ENCODE data around the gene UTP4.
"Not testable (repeated sequence)": the region's sequence is repeated elsewhere in the genome, so short reads cannot be mapped to it uniquely, and the experiment has no call there.

UTP4 gene

DNA sequence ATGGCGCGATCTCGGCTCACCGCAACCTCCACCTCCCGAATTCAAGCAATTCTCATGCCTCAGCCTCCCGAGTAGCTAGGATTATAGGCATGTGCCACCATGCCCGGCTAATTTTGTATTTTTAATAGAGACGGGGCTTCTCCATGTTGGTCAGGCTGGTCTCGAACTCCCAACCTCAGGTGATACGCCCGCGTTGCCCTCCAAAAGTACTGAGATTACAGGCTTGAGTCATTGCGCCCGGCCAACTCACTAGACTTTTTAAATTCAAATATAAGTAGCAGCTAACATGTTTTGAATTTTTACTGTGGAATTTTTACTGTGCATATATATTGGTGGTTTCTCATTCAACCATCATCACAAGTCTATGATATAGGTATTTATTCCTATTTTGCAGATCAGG, 7.5 kb upstream of the UTP4 start:
- H3K4me3 ChIP-seq (ENCODE audit: low read length); DNase-seq (ENCODE audit: low read depth, low spot score): not testable (repeated sequence)

DNA sequence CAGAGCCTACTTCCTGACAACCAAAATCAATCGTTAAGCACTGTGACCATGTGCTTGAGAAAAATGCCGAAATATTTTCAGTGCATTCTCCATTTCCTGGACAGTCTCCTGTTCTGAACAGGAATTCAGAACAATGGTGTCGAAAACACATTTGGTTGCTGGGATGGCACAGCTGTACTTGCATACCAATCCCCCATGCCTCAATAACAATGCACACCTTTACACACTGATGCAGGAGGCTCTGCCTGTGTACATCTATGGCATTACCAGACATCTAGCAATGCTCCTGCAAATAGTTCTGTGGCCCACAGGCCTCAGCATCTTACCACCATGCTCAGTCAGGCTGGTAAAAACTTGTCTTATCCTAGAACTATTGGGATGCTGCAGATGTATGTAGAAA, 6.2 kb upstream of the UTP4 start:
- H3K4me3 ChIP-seq (ENCODE audit: low read length), result no peak overlapping the region
- no peak for DNase-seq (ENCODE audit: low read depth, low spot score)

DNA sequence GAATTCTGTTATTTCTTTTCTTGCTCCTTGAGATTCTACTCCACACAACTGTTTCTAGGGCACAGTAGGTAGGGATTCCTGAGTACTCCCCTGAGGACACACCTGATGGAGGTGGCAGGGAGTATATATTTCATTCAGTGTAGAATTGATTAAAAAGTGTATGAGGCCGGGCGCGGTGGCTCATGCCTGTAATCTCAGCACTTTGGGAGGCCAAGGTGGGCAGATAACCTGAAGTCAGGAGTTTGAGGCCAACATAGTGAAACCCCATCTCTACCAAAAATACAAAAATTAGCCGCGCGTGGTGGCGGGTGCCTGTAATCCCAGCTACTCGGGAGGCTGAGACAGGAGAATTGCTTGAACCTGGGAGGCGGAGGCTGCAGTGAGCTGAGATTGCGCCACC, 5.6 kb upstream of the UTP4 start:
- DNase-seq (ENCODE audit: low read depth, low spot score); H3K4me3 ChIP-seq (ENCODE audit: low read length): not testable (repeated sequence)

DNA sequence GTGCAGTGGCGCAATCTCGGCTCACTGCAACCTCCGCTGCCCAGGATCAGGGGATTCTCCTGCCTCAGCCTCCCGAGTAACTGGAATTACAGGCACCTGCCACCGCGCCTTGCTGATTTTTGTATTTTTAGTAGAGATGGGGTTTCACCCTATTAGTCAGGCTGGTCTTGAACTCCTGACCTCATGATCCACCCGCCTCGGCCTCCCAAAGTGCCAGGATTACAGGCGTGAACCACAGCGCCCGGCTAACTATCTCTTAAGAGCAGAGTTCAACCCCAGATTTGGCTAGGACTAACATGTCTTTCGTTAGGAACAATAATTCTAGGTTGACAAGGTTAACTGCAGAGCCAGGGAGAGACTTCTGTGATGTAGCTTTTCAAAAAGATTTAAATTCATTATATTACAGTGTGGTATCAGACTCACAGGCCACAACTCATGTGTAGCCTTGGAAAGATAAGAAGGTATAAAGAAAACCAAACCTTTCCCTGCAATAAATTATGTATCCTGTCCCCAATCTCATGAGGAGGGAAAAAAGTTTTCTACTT, 4.4 kb upstream of the UTP4 start:
- H3K4me3 ChIP-seq (ENCODE audit: low read length), result no peak overlapping the region
- no peak for DNase-seq (ENCODE audit: low read depth, low spot score)

GRCh38 chr16:69130461-69130860, 2.0 kb upstream of the UTP4 start:
- H3K4me3 ChIP-seq (ENCODE audit: low read length), result no peak overlapping the region

DNA sequence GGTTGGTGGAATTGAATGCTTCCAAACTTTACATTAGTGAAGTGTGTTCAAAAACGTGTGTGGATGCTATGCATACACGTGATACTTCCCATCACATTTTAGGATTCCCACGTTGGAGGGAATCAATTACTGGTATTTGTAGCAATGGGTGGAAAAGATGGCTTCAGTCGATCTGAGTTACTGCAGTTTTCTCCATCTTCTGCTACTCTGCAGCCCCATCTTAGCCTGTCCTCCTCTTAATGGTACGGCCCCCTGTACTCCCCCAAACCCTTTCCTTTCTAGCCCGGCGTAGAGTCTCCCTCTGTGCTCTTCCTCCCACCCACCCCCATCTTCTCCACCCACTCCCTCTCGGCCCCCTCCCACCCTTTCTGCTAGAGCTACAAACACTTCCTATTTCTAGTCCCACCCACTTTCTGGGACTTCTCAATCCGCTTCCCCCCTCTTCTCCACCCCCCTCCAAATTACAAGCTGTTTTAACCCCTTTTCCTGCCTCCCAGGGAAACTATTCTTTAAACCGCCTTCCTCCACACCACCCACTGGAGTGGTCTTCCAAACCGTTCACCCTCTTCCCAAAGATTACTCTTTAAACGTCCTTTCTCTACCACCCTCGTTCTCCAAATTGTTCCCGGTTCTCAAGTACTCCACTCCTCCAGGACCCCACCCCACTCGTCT, 1.1 kb upstream of the UTP4 start:
- peak overlapping the region; percentile 98 for H3K4me3 ChIP-seq (ENCODE audit: low read length)
- DNase-seq (ENCODE audit: low read depth, low spot score), result peak; percentile 46

More at GRCh38 chr16:69130461-69130860, 2.0 kb upstream of the UTP4 start:
- DNase-seq (ENCODE audit: low read depth, low spot score), result no peak

- DNase-seq (ENCODE audit: low read depth, low spot score), result peak; percentile 72
- H3K4me3 ChIP-seq (ENCODE audit: low read length), result peak overlapping the region; percentile 98
Observed at GRCh38 chr16:69131839-69132423, 518 bp upstream of the UTP4 start.

GRCh38 chr16:69133373-69133954, 1.0 kb downstream of the UTP4 start:
- H3K4me3 ChIP-seq (ENCODE audit: low read length), result peak overlapping the region; percentile 98
- DNase-seq (ENCODE audit: low read depth, low spot score), result peak; percentile 28

GRCh38 chr16:69138608-69139007, 6.2 kb downstream of the UTP4 start:
- DNase-seq (ENCODE audit: low read depth, low spot score), result no peak
- no peak overlapping the region for H3K4me3 ChIP-seq (ENCODE audit: low read length)

DNA sequence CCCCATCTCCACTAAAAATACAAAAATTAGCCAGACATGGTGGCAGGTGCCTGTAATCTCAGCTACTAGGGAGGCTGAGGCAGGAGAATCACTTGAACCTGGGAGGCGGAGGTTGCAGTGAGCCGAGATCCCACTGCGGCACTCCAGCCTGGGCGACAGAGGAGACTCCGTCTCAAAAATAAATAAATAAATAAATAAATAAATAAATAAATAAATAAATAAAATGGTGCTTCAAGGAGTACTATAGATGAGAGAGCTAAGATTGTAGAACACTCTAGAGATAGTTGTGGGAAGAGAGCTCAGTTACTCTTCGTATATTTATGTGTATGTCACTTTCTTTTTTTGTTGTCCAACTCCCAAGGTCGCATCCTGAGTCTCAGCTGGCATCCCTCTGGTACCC, 7.0 kb downstream of the UTP4 start:
- not testable (repeated sequence) for H3K4me3 ChIP-seq (ENCODE audit: low read length); DNase-seq (ENCODE audit: low read depth, low spot score)

GRCh38 chr16:69141014-69141413, 8.6 kb downstream of the UTP4 start:
- no peak overlapping the region for H3K4me3 ChIP-seq (ENCODE audit: low read length)
- DNase-seq (ENCODE audit: low read depth, low spot score), result no peak

DNA sequence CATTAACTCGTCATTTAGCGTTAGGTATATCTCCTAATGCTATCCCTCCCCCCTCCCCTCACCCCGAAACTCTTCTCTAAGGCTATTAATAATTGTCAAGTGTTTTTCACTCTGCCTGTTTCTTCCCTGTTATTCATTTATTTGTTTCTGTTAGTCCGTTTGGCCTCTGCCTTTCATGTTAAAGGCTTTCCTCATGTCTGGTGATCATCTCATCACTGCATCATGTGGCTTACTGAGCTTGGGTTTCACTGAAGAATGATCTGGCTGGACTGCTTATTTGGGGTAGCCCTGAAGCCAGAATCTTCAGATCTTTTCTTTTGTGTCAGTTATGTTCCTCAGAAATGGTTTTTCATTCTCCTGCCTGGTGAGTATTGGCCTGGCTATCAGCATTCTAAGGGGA, 9.5 kb downstream of the UTP4 start:
- DNase-seq (ENCODE audit: low read depth, low spot score), result no peak
- no peak overlapping the region for H3K4me3 ChIP-seq (ENCODE audit: low read length)

DNA sequence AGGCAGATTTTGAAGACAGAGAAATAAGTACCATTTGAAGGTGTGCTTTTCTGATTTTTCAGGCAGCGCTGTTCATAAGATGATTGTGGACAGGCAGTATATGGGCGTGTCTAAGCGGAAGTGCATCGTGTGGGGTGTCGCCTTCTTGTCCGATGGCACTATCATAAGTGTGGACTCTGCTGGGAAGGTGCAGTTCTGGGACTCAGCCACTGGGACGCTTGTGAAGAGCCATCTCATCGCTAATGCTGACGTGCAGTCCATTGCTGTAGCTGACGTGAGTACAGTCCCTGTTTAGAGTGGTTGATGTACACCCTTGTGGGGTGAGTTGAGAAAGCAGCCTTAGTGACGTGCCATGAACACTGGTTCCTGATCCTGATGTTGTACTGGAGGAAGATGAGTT, 10.7 kb downstream of the UTP4 start:
- DNase-seq (ENCODE audit: low read depth, low spot score), result no peak
- H3K4me3 ChIP-seq (ENCODE audit: low read length), result no peak overlapping the region

- no peak for DNase-seq (ENCODE audit: low read depth, low spot score)
- H3K4me3 ChIP-seq (ENCODE audit: low read length), result no peak overlapping the region
Observed at GRCh38 chr16:69145658-69146057, 13.2 kb downstream of the UTP4 start.

- H3K4me3 ChIP-seq (ENCODE audit: low read length); DNase-seq (ENCODE audit: low read depth, low spot score): not testable (repeated sequence)
Observed at GRCh38 chr16:69149621-69150020, 17.2 kb downstream of the UTP4 start.

- peak; percentile 64 for DNase-seq (ENCODE audit: low read depth, low spot score)
- H3K4me3 ChIP-seq (ENCODE audit: low read length), result no peak overlapping the region
Observed at GRCh38 chr16:69150146-69150865, 17.9 kb downstream of the UTP4 start.

DNA sequence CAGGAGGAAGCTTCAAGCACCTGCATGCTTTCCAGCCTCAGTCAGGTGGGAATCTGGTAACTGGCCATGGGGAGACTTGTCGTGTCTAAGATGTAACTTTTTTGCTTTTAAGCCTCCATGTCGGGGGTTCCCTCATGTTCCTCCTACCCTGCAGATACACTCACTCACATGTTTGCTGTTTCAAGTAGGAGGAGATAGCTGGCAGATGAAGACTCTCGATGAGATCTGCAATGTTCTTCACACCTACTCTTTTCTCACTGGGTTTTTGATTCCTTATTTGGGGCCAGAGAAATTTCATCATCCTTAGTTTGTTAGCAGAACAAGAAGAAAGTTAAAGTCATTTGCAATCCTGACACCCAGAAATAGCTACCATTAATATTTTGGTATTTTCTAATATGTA, 24.7 kb downstream of the UTP4 start:
- no peak for DNase-seq (ENCODE audit: low read depth, low spot score)
- H3K4me3 ChIP-seq (ENCODE audit: low read length), result no peak overlapping the region

GRCh38 chr16:69160192-69160591, 27.7 kb downstream of the UTP4 start:
- DNase-seq (ENCODE audit: low read depth, low spot score), result no peak
- H3K4me3 ChIP-seq (ENCODE audit: low read length), result no peak overlapping the region

DNA sequence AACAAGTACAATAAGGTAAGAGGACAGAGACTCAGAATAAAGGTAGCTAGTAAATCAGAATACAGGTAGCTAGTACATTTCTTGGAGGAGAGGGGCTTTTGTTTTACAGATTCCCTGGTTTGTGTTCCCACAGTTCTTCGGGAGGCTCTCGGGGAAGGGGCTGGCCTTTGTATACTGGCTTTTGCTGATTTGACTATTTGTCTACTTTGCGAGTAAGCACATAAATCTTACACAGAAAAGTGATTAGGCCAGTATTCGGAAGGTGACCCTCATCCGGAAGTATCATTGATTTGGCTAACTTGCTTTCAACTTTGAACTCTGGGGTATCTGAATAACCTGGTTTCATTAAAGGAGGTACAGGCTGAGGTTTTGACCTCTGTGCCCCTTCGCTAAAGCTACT, 33.1 kb downstream of the UTP4 start:
- no peak overlapping the region for H3K4me3 ChIP-seq (ENCODE audit: low read length)
- DNase-seq (ENCODE audit: low read depth, low spot score), result no peak
